Ovary (tissue), 9 donors: ENCODE measurements around the gene EIF3F. TPM values are rescaled to one million over a fixed set of nuclear protein-coding genes. Genes with fewer than 3 reads are reported as not detected.

Experiments
- DNase-seq, 5 donors: peaks; one replicate each; pipeline ENCODE4 v3.0.0-alpha.2; 2019 to 2020
- H3K27ac ChIP-seq, 2 donors: fragments of 200-600 bp; one replicate each; pipeline versions ENCODE4 v1.5.1 to v1.8.0; 2019 to 2022
- H3K27me3 ChIP-seq: fragments of 200-600 bp; one replicate; pipeline ENCODE4 v1.8.0; 2022
- H3K36me3 ChIP-seq: fragments of 200-600 bp; sonication (generic); one replicate; pipeline ENCODE4 v1.5.1; 2019
- H3K4me1 ChIP-seq: one replicate; pipeline ENCODE4 v1.8.1; 2013; ENCODE audit warnings: mild to moderate bottlenecking, moderate library complexity; ENCODE audit not compliant: insufficient read depth
- H3K4me3 ChIP-seq: fragments of 200-600 bp; sonication (generic); one replicate; pipeline ENCODE4 v1.5.1; 2017
- H3K9me3 ChIP-seq, 2 donors: fragments of 200-600 bp in 1 of 2; sonication (generic) in 1 of 2; one replicate each; pipeline versions ENCODE4 v1.5.1 to v1.8.1; 2013 to 2019; ENCODE audit warnings: mild to moderate bottlenecking in 1 of 2, moderate library complexity in 1 of 2
- CTCF ChIP-seq, 3 donors: fragments of 450-650 bp in 2 of 3; fragments of 200-600 bp in 1 of 3; IDR thresholded peaks; one replicate each; pipeline versions ENCODE4 v1.5.1 to v1.8.0; 2016 to 2022; ENCODE audit warnings: antibody characterized with exemption in 3 of 3, mild to moderate bottlenecking in 1 of 3
- EP300 ChIP-seq: sonication (generic); formaldehyde crosslinking; IDR thresholded peaks from one replicate; pipeline ENCODE4 v1.6.1; 2017; ENCODE audit warnings: antibody characterized with exemption
- POLR2A ChIP-seq: fragments of 450-650 bp; IDR thresholded peaks from one replicate; pipeline ENCODE4 v1.6.1; 2017; ENCODE audit warnings: antibody characterized with exemption, mild to moderate bottlenecking, moderate library complexity
- WGBS, 3 donors: extraction: QIAGEN DNeasy Blood & Tissue Kit in 1 of 3; methylation state at CpG; one replicate each; pipeline versions ENCODE4 v1.1.5 to v1.1.7; 2013 to 2017; 5-methylcytosine and 5-hydroxymethylcytosine counted together
- intact Hi-C, 4 donors: fragments of 100-400 bp; cut with DNase I; formaldehyde crosslinking; loops; one replicate each; pipeline versions ENCODE4 v1.11.0 to v1.15.1; 2022 to 2023
- polyA plus RNA-seq, 2 donors: library from polyadenylated mRNA; stranded (reverse); fragments of 200-250 nt in 1 of 2; fragments of 350-450 nt in 1 of 2; fragmentation: Illumina TruSeq in 1 of 2; extraction: RNeasy Lipid Tissue Mini Kit (QIAGEN cat#74804) in 1 of 2; gene quantifications; one replicate each; pipeline ENCODE4 v1.2.3, GENCODE V29; 2013 to 2014
- total RNA-seq, 7 donors: library from RNA; depleted of rRNA in 2 of 7; stranded (reverse); fragments of >200 nt in 2 of 7; fragmentation: NEBNext Ultra II Directional in 3 of 7; extraction: Animal tissue kit (Norgen Biotek cat#: 25700) in 3 of 7; gene quantifications; one replicate each; pipeline versions ENCODE4 v1.1.0 to v1.2.4, GENCODE V29; 2016 to 2023
- donor health status: DM: no; HTN: no; CAD: no; lungs with moderate emphysema.
- donor health status: DM: no; HTN: no; CAD: no.
- donor health status: Bipolar disorder and iron deficiency.
- donor health status: DM: yes; HTN: yes; CAD: no.
- donor health status: DM: no; HTN: no; CAD: no.
- donor health status: DM: yes; HTN: yes; CAD: no.

Gene EIF3F
- total and polyA plus RNA-seq, 9 donors: 235 to 764 (median 328) TPM

GRCh38 chr11:7967097-7967496, 20.0 kb upstream of the EIF3F start:
- no peaks in the 10 kb centered on the region for H3K9me3 ChIP-seq
- H3K4me1 ChIP-seq: no peaks in the 10 kb centered on the region
- intact Hi-C loops: no loop called here
- DNase-seq: no peak
- no peak overlapping the region for H3K27ac ChIP-seq
- TF ChIP-seq POLR2A (no peak), EP300 (no peak), CTCF (IDR thresholded peaks at IDR 0.05) (no peak)
- no peaks in the 10 kb centered on the region for H3K36me3 ChIP-seq
- WGBS, 3 donors: 71 to 81% (median 78%) methylated on average over 1 of the region's 1 CpG
- H3K27me3 ChIP-seq: no peaks in the 10 kb centered on the region
- H3K4me3 ChIP-seq: no peak overlapping the region

- no peak for TF ChIP-seq EP300
- intact Hi-C loops: no loop called here
These were observed 19.3 kb upstream of the EIF3F start for GRCh38 chr11:7967826-7968225.

DNA sequence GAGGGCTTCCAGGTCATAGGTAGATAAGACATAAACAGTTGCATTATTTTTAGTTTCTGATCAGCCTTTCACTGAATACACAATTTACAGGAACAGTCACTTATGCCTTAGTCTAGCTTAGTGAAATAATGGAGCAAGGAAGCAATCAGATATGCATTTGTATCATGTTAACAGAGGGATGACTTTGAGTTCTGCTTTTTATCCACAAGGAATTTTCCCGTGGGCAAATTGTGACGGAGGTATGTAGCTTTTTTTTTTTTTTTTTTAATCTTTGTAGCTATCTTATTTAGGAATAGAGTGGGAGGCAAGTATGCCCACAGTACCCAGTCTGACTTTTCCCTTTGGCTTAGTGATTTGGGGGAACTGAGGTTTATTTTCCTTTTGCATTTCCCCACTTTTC, 18.5 kb upstream of the EIF3F start:
- DNase-seq: no peak
- TF ChIP-seq POLR2A (no peak), EP300 (no peak), CTCF (IDR thresholded peaks at IDR 0.05) (no peak)
- Histone ChIP-seq H3K27ac (no peak overlapping the region), H3K36me3 (no peaks in the 10 kb centered on the region), H3K27me3 (no peaks in the 10 kb centered on the region), H3K9me3 (no peaks in the 10 kb centered on the region), H3K4me3 (no peak overlapping the region), H3K4me1 (no peaks in the 10 kb centered on the region)
- 33 to 47% (median 41%) methylated on average over 2 of the region's 2 CpGs for WGBS, 3 donors
- intact Hi-C loops: no loop called here

More at GRCh38 chr11:7967826-7968225, 19.3 kb upstream of the EIF3F start:
- H3K36me3 ChIP-seq: no peaks in the 10 kb centered on the region
- no peak overlapping the region for H3K27ac ChIP-seq
- H3K27me3 ChIP-seq: no peaks in the 10 kb centered on the region
- no peak overlapping the region for H3K4me3 ChIP-seq
- no peak for DNase-seq
- H3K9me3 ChIP-seq: no peaks in the 10 kb centered on the region
- H3K4me1 ChIP-seq: no peaks in the 10 kb centered on the region

DNA sequence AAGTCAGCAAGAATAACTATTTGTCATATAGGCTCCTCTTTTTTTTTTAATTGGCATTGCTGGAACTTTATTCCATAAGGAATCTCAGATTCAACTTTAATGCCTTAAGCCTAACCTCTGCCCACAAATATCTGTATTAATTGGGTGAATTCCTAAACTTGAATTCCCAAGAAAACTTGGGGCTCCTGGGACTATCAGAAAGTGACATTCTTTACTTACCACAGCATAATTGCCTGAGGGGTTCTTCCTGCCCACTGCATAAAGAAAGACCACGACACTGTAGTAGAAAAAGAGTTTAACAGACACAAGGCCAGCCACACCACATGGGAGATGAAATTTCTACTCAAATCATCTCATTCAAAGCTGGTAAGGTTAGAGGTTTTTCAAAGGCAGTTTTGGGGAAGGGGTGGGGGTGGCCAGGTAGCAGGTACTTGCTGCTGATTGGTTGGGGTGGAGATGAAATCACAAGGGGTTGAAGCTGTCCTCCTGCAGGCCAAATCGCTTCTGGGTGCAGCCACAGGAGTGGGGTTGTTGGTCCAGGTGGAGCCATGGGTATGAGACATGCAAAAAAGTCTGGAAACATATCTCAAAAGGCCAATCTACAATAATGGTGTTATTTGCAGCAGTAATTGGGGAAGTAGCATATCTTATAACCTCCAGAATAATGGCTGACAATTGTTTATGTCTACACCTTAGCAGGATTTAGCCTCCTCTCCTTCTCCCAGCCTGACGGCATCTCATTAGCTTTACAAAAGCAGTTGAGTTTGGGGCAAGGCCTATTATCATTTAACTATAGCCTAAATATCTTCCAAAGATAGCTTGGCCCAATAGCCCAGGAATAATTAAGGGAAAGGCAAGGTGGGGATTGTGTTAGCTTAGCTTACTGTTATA, 17.1 kb upstream of the EIF3F start:
- TF ChIP-seq EP300: no peak
- TF ChIP-seq CTCF (IDR thresholded peaks at IDR 0.05): no peak
- no peak for TF ChIP-seq POLR2A
- 57 to 66% (median 61%) methylated on average over 3 of the region's 3 CpGs for WGBS, 3 donors
- intact Hi-C loops: no loop called here

DNA sequence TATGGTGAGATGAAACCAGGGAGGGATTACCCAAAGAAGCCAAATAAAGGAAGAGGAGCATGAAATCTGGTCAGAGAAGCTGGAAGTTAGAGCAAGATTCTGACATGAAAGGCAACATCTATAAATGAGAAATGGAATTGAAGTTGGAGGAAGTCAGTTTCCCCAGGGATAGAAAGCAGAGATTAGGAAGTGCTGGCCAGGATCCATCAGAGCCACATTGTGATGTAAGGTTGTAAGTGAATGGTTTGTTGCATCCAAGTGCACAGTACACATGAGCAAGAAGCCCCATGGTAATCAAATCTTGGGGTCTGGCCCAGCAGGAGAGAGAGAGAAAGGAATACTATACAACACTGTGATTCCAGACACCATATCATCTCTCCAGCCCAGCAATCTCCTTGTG, 15.3 kb upstream of the EIF3F start:
- Histone ChIP-seq H3K36me3 (no peaks in the 10 kb centered on the region), H3K4me3 (no peak overlapping the region), H3K4me1 (no peaks in the 10 kb centered on the region), H3K27me3 (no peaks in the 10 kb centered on the region), H3K9me3 (no peaks in the 10 kb centered on the region), H3K27ac (no peak overlapping the region)
- DNase-seq: no peak
- TF ChIP-seq POLR2A (no peak), CTCF (IDR thresholded peaks at IDR 0.05) (no peak), EP300 (no peak)
- intact Hi-C loops: no loop called here

More for the DNA sequence above, 17.1 kb upstream of the EIF3F start:
- no peaks in the 10 kb centered on the region for H3K36me3 ChIP-seq
- no peaks in the 10 kb centered on the region for H3K9me3 ChIP-seq
- DNase-seq: no peak
- no peak overlapping the region for H3K27ac ChIP-seq
- no peaks in the 10 kb centered on the region for H3K27me3 ChIP-seq
- no peak overlapping the region for H3K4me3 ChIP-seq
- H3K4me1 ChIP-seq: no peaks in the 10 kb centered on the region
